T-cell (primary cell): ENCODE measurements around the gene CEP89. TPM values are rescaled to one million over a fixed set of nuclear protein-coding genes. Genes with fewer than 3 reads are reported as not detected.

ENCODE experiments used
- ATAC-seq, 4 experiments: fragments of 200-7000 bp in 3 of 4; fragments of 150-1000 bp in 1 of 4; cut with Tn5 transposase; replicated peaks in 1 of 4; 1 replicate in 3 of 4; 2 replicates in 1 of 4; pipeline ENCODE4 v1.10.0; 2021; ENCODE audit warnings: moderate library complexity in 3 of 4, mild to moderate bottlenecking in 2 of 4, moderate number of reproducible peaks in 1 of 4
- CTCF ChIA-PET, 2 donors: fragments of 300-600 bp; sonication (Branson Sonifier 250); formaldehyde crosslinking; loops; one replicate each; lab custom pipeline; 2022; ENCODE audit warnings: antibody characterized with exemption in 2 of 2; lab: Charles Lee
- POLR2A ChIA-PET, 2 donors: fragments of 300-600 bp; sonication (Branson Sonifier 250); formaldehyde crosslinking; loops; one replicate each; lab custom pipeline; 2022; ENCODE audit warnings: antibody characterized with exemption in 2 of 2; lab: Charles Lee
- DNase-seq, 35 experiments: peaks; one replicate each; pipeline versions ENCODE4 v3.0.0 to v3.0.0-alpha.2; 2013 to 2023
- H3K27ac ChIP-seq: one replicate; pipeline ENCODE4 v1.5.1; 2013; ENCODE audit warnings: low read length
- H3K27me3 ChIP-seq, 2 experiments: replicated peaks in 1 of 2; 1 replicate in 1 of 2; 2 replicates in 1 of 2; pipeline versions ENCODE4 v1.6.1 to v1.7.0; 2013; ENCODE audit warnings: low read length in 1 of 2, mixed read lengths in 1 of 2; ENCODE audit not compliant: control insufficient read depth in 2 of 2, insufficient read depth in 2 of 2; ENCODE audit errors: extremely low read depth in 1 of 2
- H3K36me3 ChIP-seq, 2 donors: 1 replicate in 1 of 2; 2 replicates in 1 of 2; pipeline versions ENCODE4 v1.6.1 to v1.7.0; 2013; ENCODE audit warnings: low read length in 1 of 2; ENCODE audit not compliant: control insufficient read depth in 2 of 2, insufficient read depth in 1 of 2; ENCODE audit errors: extremely low read depth in 1 of 2
- H3K4me1 ChIP-seq, 2 experiments: 1 replicate in 1 of 2; 2 replicates in 1 of 2; pipeline versions ENCODE4 v1.6.1 to v1.7.0; 2013; ENCODE audit warnings: low read length in 2 of 2, mixed read lengths in 1 of 2; ENCODE audit not compliant: insufficient read depth in 2 of 2, control insufficient read depth in 1 of 2; ENCODE audit errors: extremely low read depth in 1 of 2
- H3K4me3 ChIP-seq, 2 donors: 1 replicate in 1 of 2; 2 replicates in 1 of 2; pipeline versions ENCODE4 v1.5.1 to v1.7.0; 2013; ENCODE audit warnings: mild to moderate bottlenecking in 2 of 2, low read length in 1 of 2, moderate library complexity in 1 of 2; ENCODE audit not compliant: control insufficient read depth in 1 of 2; ENCODE audit errors: extremely low read depth in 1 of 2
- H3K9me3 ChIP-seq: 2 replicates; pipeline ENCODE4 v1.7.0; 2013
- H3K27ac Mint-ChIP-seq, 2 donors: one replicate each; pipeline ENCODE4 v1.8.0; 2020 to 2021; ENCODE audit warnings: mild to moderate bottlenecking in 2 of 2, mixed read lengths in 2 of 2
- H3K27me3 Mint-ChIP-seq, 2 donors: one replicate each; pipeline ENCODE4 v1.8.0; 2021 to 2022; ENCODE audit warnings: mixed read lengths in 2 of 2
- H3K36me3 Mint-ChIP-seq: one replicate; pipeline ENCODE4 v1.8.0; 2021; ENCODE audit warnings: mixed read lengths
- H3K4me1 Mint-ChIP-seq, 3 donors: one replicate each; pipeline ENCODE4 v1.8.0; 2020 to 2022; ENCODE audit warnings: mixed read lengths in 3 of 3, mild to moderate bottlenecking in 1 of 3
- H3K4me3 Mint-ChIP-seq, 3 donors: one replicate each; pipeline ENCODE4 v1.8.0; 2020 to 2022; ENCODE audit warnings: mild to moderate bottlenecking in 3 of 3, mixed read lengths in 3 of 3, moderate library complexity in 3 of 3
- H3K9me3 Mint-ChIP-seq, 3 donors: one replicate each; pipeline ENCODE4 v1.8.0; 2020 to 2022; ENCODE audit warnings: mixed read lengths in 3 of 3
- WGBS: methylation state at CpG from one replicate; pipeline ENCODE4 v1.1.5; 2013; ENCODE audit warnings: missing lambda C conversion rate; ENCODE audit not compliant: insufficient coverage; 5-methylcytosine and 5-hydroxymethylcytosine counted together
- total RNA-seq, 35 experiments: library from RNA in 6 of 35; stranded (reverse) in 6 of 35; fragments of 120-200 nt in 1 of 35; gene quantifications; one replicate each; pipeline versions ENCODE4 v1.2.1 to v1.2.4 and lab custom pipeline; 2013 to 2026

The CEP89 gene
- total RNA-seq, 5 donors from 2014 or later (not counting 1 experiment from before 2014, with no cell fraction given) = 8.1 to 19.9 (median 16.6) TPM

- Histone ChIP-seq H3K4me3 (no peak overlapping the region), H3K27me3 (no peaks in the 10 kb centered on the region), H3K9me3 (no peaks in the 10 kb centered on the region), H3K4me1 (no peaks in the 10 kb centered on the region), H3K27ac (no peak overlapping the region), H3K36me3 (peaks cover 0 to 10% of the 10 kb centered on the region in 2 donors)
- DNase-seq = no peak
- no peak overlapping the region for H3K4me3 Mint-ChIP-seq
- peaks cover 18% of the 10 kb centered on the region for H3K36me3 Mint-ChIP-seq
- H3K4me1 Mint-ChIP-seq = peaks cover 0 to 5% (median 0%) of the 10 kb centered on the region in 3 donors
- ChIA-PET POLR2A (no interaction called here), CTCF (no interaction called here)
- H3K27me3 Mint-ChIP-seq = no peaks in the 10 kb centered on the region
- H3K27ac Mint-ChIP-seq = no peak overlapping the region
- H3K9me3 Mint-ChIP-seq = no peaks in the 10 kb centered on the region
- ATAC-seq = no peak
- 97% methylated on average over 10 of the region's 12 CpGs for WGBS
Measured at GRCh38 chr19:32878988-32879387, 92.8 kb downstream of the CEP89 start.

GRCh38 chr19:32877977-32878745 lies 93.6 kb downstream of the CEP89 start:
- ATAC-seq (no peak), DNase-seq (no peak)
- ChIA-PET POLR2A (no interaction called here), CTCF (interaction anchor here in 1 of 2 donors (0.6 kb wide), 1 partner anchor 202 kb away, joined by 16 read pairs; no protein-coding TSS in a partner anchor)
- H3K4me3 Mint-ChIP-seq = no peak overlapping the region
- peaks cover 0 to 5% (median 0%) of the 10 kb centered on the region in 3 donors for H3K4me1 Mint-ChIP-seq
- peaks cover 0 to 10% of the 10 kb centered on the region in 2 donors for H3K36me3 ChIP-seq
- no peak overlapping the region for H3K27ac Mint-ChIP-seq
- no peaks in the 10 kb centered on the region for H3K27me3 ChIP-seq
- no peaks in the 10 kb centered on the region for H3K9me3 ChIP-seq
- WGBS = 97% methylated on average over 9 of the region's 14 CpGs
- H3K4me3 ChIP-seq = no peak overlapping the region
- peaks cover 18% of the 10 kb centered on the region for H3K36me3 Mint-ChIP-seq
- H3K27me3 Mint-ChIP-seq = no peaks in the 10 kb centered on the region
- H3K9me3 Mint-ChIP-seq = no peaks in the 10 kb centered on the region
- no peaks in the 10 kb centered on the region for H3K4me1 ChIP-seq
- no peak overlapping the region for H3K27ac ChIP-seq

GRCh38 chr19:32877323-32877912 lies 94.3 kb downstream of the CEP89 start:
- Mint-ChIP-seq H3K4me1 (peaks cover 0 to 5% (median 0%) of the 10 kb centered on the region in 3 donors), H3K36me3 (peaks cover 18% of the 10 kb centered on the region), H3K9me3 (no peaks in the 10 kb centered on the region), H3K27ac (no peak overlapping the region), H3K4me3 (no peak overlapping the region), H3K27me3 (no peaks in the 10 kb centered on the region)
- no peaks in the 10 kb centered on the region for H3K9me3 ChIP-seq
- ATAC-seq (no peak), DNase-seq (no peak)
- H3K27ac ChIP-seq = no peak overlapping the region
- ChIA-PET POLR2A (no interaction called here), CTCF (no interaction called here)
- no peak overlapping the region for H3K4me3 ChIP-seq
- peaks cover 0 to 10% of the 10 kb centered on the region in 2 donors for H3K36me3 ChIP-seq
- 100% methylated on average over 3 of the region's 9 CpGs for WGBS
- no peaks in the 10 kb centered on the region for H3K27me3 ChIP-seq
- no peaks in the 10 kb centered on the region for H3K4me1 ChIP-seq

- Mint-ChIP-seq H3K4me3 (no peak overlapping the region), H3K36me3 (peaks cover 18% of the 10 kb centered on the region), H3K27ac (no peak overlapping the region), H3K4me1 (peaks cover 0 to 5% (median 0%) of the 10 kb centered on the region in 3 donors), H3K27me3 (no peaks in the 10 kb centered on the region), H3K9me3 (no peaks in the 10 kb centered on the region)
- Histone ChIP-seq H3K36me3 (peaks cover 0 to 10% of the 10 kb centered on the region in 2 donors), H3K27ac (no peak overlapping the region), H3K4me3 (no peak overlapping the region), H3K9me3 (no peaks in the 10 kb centered on the region), H3K4me1 (no peaks in the 10 kb centered on the region), H3K27me3 (no peaks in the 10 kb centered on the region)
- ATAC-seq (no peak), DNase-seq (no peak)
- 99% methylated on average over 11 of the region's 12 CpGs for WGBS
- ChIA-PET CTCF (no interaction called here), POLR2A (no interaction called here)
Measured at GRCh38 chr19:32876919-32877285, 94.9 kb downstream of the CEP89 start.

GRCh38 chr19:32876236-32876918 lies 95.4 kb downstream of the CEP89 start:
- DNase-seq = no peak
- Mint-ChIP-seq H3K27ac (no peak overlapping the region), H3K27me3 (no peaks in the 10 kb centered on the region), H3K4me3 (no peak overlapping the region), H3K4me1 (peaks cover 0 to 5% (median 0%) of the 10 kb centered on the region in 3 donors), H3K36me3 (peaks cover 18% of the 10 kb centered on the region), H3K9me3 (no peaks in the 10 kb centered on the region)
- peaks cover 0 to 10% of the 10 kb centered on the region in 2 donors for H3K36me3 ChIP-seq
- CTCF ChIA-PET = no interaction called here
- H3K4me1 ChIP-seq = no peaks in the 10 kb centered on the region
- POLR2A ChIA-PET = no interaction called here
- no peak overlapping the region for H3K27ac ChIP-seq
- no peak for ATAC-seq
- no peak overlapping the region for H3K4me3 ChIP-seq
- H3K27me3 ChIP-seq = no peaks in the 10 kb centered on the region
- no peaks in the 10 kb centered on the region for H3K9me3 ChIP-seq
- WGBS = 88% methylated on average over 8 of the region's 9 CpGs

GRCh38 chr19:32875428-32875827 lies 96.3 kb downstream of the CEP89 start:
- peaks cover 0 to 10% of the 10 kb centered on the region in 2 donors for H3K36me3 ChIP-seq
- POLR2A ChIA-PET = no interaction called here
- DNase-seq (no peak), ATAC-seq (no peak)
- H3K27me3 ChIP-seq = no peaks in the 10 kb centered on the region
- Mint-ChIP-seq H3K27me3 (no peaks in the 10 kb centered on the region), H3K9me3 (no peaks in the 10 kb centered on the region), H3K4me1 (peaks cover 0 to 5% (median 0%) of the 10 kb centered on the region in 3 donors), H3K4me3 (no peak overlapping the region), H3K27ac (no peak overlapping the region), H3K36me3 (peaks cover 16% of the 10 kb centered on the region)
- H3K4me1 ChIP-seq = no peaks in the 10 kb centered on the region
- H3K27ac ChIP-seq = no peak overlapping the region
- H3K9me3 ChIP-seq = no peaks in the 10 kb centered on the region
- 80% methylated on average over 1 of the region's 7 CpGs for WGBS
- no peak overlapping the region for H3K4me3 ChIP-seq
- CTCF ChIA-PET = no interaction called here
